Measurements from ENCODE around the gene CDC25B. TPM values are rescaled to one million over a fixed set of nuclear protein-coding genes. Genes with fewer than 3 reads are reported as not detected.
A peak's percentile ranks its signal among the peaks of the same experiment; 100 is the strongest.

The CDC25B gene
- total and polyA plus RNA-seq, 2 of the 13 experiments (the other 11 are each of a cell fraction or from before 2014, with no cell fraction given): 14.5 to 19.4 TPM

DNA sequence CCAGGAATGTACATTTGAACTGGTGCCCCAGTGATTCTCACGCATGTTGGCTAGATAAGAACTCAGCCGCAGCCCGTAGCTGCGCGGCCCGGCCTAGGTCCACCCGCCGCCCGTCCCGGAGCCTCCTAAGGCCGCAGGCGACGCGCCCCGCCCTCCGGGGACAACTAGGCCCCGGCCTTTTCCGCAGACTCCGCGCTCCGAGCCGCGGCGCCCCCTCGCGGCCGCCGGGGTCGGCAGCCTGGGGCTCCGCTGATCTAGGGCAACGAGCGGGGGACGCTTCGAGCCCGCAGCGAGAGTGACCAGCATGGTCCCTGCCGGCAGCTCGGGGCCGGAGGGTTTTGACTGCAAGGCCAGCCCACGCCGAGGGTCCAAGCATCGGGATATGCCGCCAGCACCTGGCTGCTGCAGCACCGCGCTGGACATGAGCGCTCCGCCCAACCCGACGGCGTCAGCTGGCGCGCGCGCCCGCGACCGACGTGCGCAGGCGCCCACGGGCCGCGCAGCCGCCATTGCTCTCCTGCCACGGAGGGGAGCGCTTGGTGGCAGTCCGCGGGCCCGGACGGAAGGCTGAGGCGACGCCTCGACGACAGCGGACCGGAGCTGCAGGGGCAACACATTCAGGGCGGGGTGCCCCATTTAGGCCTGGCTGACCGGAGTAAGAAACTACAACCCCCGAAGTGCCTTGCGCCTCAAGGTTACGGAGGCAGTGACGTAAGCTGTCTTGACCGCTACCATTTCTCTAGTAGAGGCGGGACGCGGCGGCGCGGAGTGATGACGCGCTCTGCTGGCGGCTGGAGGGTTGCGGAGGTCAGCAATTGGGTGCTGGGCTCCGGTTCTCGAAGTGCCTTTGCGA lies 24.2 kb downstream of the CDC25B start, which contains the start of gene AP5S1 (continued):
- TF ChIP-seq, protein P1, sequence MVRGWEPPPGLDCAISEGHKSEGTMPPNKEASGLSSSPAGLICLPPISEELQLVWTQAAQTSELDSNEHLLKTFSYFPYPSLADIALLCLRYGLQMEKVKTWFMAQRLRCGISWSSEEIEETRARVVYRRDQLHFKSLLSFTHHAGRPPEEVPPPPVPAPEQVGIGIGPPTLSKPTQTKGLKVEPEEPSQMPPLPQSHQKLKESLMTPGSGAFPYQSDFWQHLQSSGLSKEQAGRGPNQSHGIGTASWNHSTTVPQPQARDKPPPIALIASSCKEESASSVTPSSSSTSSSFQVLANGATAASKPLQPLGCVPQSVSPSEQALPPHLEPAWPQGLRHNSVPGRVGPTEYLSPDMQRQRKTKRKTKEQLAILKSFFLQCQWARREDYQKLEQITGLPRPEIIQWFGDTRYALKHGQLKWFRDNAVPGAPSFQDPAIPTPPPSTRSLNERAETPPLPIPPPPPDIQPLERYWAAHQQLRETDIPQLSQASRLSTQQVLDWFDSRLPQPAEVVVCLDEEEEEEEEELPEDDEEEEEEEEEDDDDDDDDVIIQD (CRISPR knock-in tag; IDR thresholded peaks at IDR 0.05; ENCODE audit: low read depth): no peak
- TF ChIP-seq, protein P2, sequence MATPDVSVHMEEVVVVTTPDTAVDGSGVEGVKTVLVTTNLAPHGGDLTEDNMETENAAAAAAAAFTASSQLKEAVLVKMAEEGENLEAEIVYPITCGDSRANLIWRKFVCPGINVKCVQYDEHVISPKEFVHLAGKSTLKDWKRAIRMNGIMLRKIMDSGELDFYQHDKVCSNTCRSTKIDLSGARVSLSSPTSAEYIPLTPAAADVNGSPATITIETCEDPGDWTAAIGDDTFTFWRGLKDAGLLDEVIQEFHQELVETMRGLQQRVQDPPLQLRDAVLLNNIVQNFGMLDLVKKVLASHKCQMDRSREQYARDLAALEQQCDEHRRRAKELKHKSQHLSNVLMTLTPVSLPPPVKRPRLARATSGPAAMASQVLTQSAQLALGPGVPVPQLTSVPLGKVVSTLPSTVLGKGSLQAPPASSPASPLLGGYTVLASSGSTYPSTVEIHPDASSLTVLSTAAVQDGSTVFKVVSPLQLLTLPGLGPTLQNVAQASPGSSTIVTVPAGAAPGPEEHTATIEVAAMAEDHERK (CRISPR knock-in tag; IDR thresholded peaks at IDR 0.05; ENCODE audit: low read depth): peak; percentile 91
- peak; percentile 95 for TF ChIP-seq RFXAP (CRISPR knock-in tag; IDR thresholded peaks at IDR 0.05; ENCODE audit: borderline replicate concordance)
- TF ChIP-seq ZNF484 (CRISPR knock-in tag; IDR thresholded peaks at IDR 0.05; ENCODE audit: borderline replicate concordance, low read depth): no peak
- TF ChIP-seq MED13 (CRISPR knock-in tag; IDR thresholded peaks at IDR 0.05): peak; percentile 60; the same call in 1 of the 2 replicates
- peak; percentile 96 for TF ChIP-seq ZBTB3 (CRISPR knock-in tag; IDR thresholded peaks at IDR 0.05; ENCODE audit: borderline replicate concordance, low read depth)
- TF ChIP-seq, protein P3, sequence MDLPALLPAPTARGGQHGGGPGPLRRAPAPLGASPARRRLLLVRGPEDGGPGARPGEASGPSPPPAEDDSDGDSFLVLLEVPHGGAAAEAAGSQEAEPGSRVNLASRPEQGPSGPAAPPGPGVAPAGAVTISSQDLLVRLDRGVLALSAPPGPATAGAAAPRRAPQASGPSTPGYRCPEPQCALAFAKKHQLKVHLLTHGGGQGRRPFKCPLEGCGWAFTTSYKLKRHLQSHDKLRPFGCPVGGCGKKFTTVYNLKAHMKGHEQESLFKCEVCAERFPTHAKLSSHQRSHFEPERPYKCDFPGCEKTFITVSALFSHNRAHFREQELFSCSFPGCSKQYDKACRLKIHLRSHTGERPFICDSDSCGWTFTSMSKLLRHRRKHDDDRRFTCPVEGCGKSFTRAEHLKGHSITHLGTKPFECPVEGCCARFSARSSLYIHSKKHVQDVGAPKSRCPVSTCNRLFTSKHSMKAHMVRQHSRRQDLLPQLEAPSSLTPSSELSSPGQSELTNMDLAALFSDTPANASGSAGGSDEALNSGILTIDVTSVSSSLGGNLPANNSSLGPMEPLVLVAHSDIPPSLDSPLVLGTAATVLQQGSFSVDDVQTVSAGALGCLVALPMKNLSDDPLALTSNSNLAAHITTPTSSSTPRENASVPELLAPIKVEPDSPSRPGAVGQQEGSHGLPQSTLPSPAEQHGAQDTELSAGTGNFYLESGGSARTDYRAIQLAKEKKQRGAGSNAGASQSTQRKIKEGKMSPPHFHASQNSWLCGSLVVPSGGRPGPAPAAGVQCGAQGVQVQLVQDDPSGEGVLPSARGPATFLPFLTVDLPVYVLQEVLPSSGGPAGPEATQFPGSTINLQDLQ (CRISPR knock-in tag; IDR thresholded peaks at IDR 0.05): peak; percentile 86
- TF ChIP-seq FOSL1 (CRISPR knock-in tag; IDR thresholded peaks at IDR 0.05; ENCODE audit: borderline replicate concordance): peak; percentile 63; the same call in 1 of the 2 replicates
- peak; percentile 80 for TF ChIP-seq ZFYVE20 (CRISPR knock-in tag; IDR thresholded peaks at IDR 0.05; ENCODE audit: borderline replicate concordance, low read depth)
- no peak for TF ChIP-seq ZNF382 (CRISPR knock-in tag; IDR thresholded peaks at IDR 0.05; ENCODE audit: borderline replicate concordance)
- TF ChIP-seq GFI1 (CRISPR knock-in tag; IDR thresholded peaks at IDR 0.05; ENCODE audit: borderline replicate concordance): peak; percentile 80; the same call in 1 of the 2 replicates
- no peak; the same call in 1 of the 2 replicates for TF ChIP-seq ZNF329 (CRISPR knock-in tag; IDR thresholded peaks at IDR 0.05; ENCODE audit: low read depth)
- TF ChIP-seq ZNF773 (CRISPR knock-in tag; IDR thresholded peaks at IDR 0.05; ENCODE audit: borderline replicate concordance): peak; percentile 92
- TF ChIP-seq, protein P4, sequence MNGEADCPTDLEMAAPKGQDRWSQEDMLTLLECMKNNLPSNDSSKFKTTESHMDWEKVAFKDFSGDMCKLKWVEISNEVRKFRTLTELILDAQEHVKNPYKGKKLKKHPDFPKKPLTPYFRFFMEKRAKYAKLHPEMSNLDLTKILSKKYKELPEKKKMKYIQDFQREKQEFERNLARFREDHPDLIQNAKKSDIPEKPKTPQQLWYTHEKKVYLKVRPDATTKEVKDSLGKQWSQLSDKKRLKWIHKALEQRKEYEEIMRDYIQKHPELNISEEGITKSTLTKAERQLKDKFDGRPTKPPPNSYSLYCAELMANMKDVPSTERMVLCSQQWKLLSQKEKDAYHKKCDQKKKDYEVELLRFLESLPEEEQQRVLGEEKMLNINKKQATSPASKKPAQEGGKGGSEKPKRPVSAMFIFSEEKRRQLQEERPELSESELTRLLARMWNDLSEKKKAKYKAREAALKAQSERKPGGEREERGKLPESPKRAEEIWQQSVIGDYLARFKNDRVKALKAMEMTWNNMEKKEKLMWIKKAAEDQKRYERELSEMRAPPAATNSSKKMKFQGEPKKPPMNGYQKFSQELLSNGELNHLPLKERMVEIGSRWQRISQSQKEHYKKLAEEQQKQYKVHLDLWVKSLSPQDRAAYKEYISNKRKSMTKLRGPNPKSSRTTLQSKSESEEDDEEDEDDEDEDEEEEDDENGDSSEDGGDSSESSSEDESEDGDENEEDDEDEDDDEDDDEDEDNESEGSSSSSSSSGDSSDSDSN (CRISPR knock-in tag; IDR thresholded peaks at IDR 0.05): peak; percentile 99
- TF ChIP-seq ZNF879 (CRISPR knock-in tag; IDR thresholded peaks at IDR 0.05): peak; percentile 79; the same call in 1 of the 2 replicates
- TF ChIP-seq, protein P5, sequence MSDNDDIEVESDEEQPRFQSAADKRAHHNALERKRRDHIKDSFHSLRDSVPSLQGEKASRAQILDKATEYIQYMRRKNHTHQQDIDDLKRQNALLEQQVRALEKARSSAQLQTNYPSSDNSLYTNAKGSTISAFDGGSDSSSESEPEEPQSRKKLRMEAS (IDR thresholded peaks at IDR 0.05): peak; percentile 90
- no peak for TF ChIP-seq MLLT10 (CRISPR knock-in tag; IDR thresholded peaks at IDR 0.05)
- peak; percentile 72 for TF ChIP-seq U2AF1 (optimal IDR thresholded peaks at IDR 0.05; ENCODE audit: low read depth, low read length)
- peak; percentile 92 for TF ChIP-seq ARNTL (CRISPR knock-in tag; IDR thresholded peaks at IDR 0.05)
- no peak for TF ChIP-seq MTA3 (CRISPR knock-in tag; IDR thresholded peaks at IDR 0.05)

Measured in HepG2 (cell line).